ENCODE measurements around the gene HS3ST5.
"Not testable (repeated sequence)": the region's sequence is repeated elsewhere in the genome, so short reads cannot be mapped to it uniquely, and the experiment has no call there.

The HS3ST5 gene

GRCh38 chr6:114017146-114017545 is 325.7 kb downstream of the HS3ST5 start:
- not testable (repeated sequence) for H3K4me1 ChIP-seq (ENCODE audit: control insufficient read depth, insufficient read depth, low read length); H3K27ac ChIP-seq (ENCODE audit: low read depth, low read length); H3K9me3 ChIP-seq (ENCODE audit: control insufficient read depth, insufficient read depth, low read length); H3K27me3 ChIP-seq (ENCODE audit: control insufficient read depth, insufficient read depth, low read length); H3K36me3 ChIP-seq (ENCODE audit: control insufficient read depth, insufficient read depth, low read length); H3K9ac ChIP-seq (ENCODE audit: low read depth, low read length); H3K4me3 ChIP-seq (ENCODE audit: low read depth, low read length)

GRCh38 chr6:114014106-114014505 is 328.7 kb downstream of the HS3ST5 start:
- H3K4me1 ChIP-seq (ENCODE audit: control insufficient read depth, insufficient read depth, low read length), result peaks cover 24% of the 10 kb centered on the region
- not testable (repeated sequence) for H3K27ac ChIP-seq (ENCODE audit: low read depth, low read length); H3K9me3 ChIP-seq (ENCODE audit: control insufficient read depth, insufficient read depth, low read length); H3K9ac ChIP-seq (ENCODE audit: low read depth, low read length); H3K36me3 ChIP-seq (ENCODE audit: control insufficient read depth, insufficient read depth, low read length); H3K4me3 ChIP-seq (ENCODE audit: low read depth, low read length); H3K27me3 ChIP-seq (ENCODE audit: control insufficient read depth, insufficient read depth, low read length)

GRCh38 chr6:114011486-114011885 is 331.3 kb downstream of the HS3ST5 start:
- H3K9me3 ChIP-seq (ENCODE audit: control insufficient read depth, insufficient read depth, low read length); H3K9ac ChIP-seq (ENCODE audit: low read depth, low read length); H3K4me3 ChIP-seq (ENCODE audit: low read depth, low read length); H3K27me3 ChIP-seq (ENCODE audit: control insufficient read depth, insufficient read depth, low read length); H3K36me3 ChIP-seq (ENCODE audit: control insufficient read depth, insufficient read depth, low read length): not testable (repeated sequence)
- Histone ChIP-seq H3K27ac (ENCODE audit: low read depth, low read length) (peak overlapping the region; percentile 76), H3K4me1 (ENCODE audit: control insufficient read depth, insufficient read depth, low read length) (peaks cover 48% of the 10 kb centered on the region)

- H3K4me1 ChIP-seq (ENCODE audit: control insufficient read depth, insufficient read depth, low read length), result peaks cover 48% of the 10 kb centered on the region
- no peaks in the 10 kb centered on the region for H3K36me3 ChIP-seq (ENCODE audit: control insufficient read depth, insufficient read depth, low read length)
- H3K9me3 ChIP-seq (ENCODE audit: control insufficient read depth, insufficient read depth, low read length), result no peaks in the 10 kb centered on the region
- peak overlapping the region; percentile 76 for H3K27ac ChIP-seq (ENCODE audit: low read depth, low read length)
- H3K27me3 ChIP-seq (ENCODE audit: control insufficient read depth, insufficient read depth, low read length), result no peaks in the 10 kb centered on the region
- no peak overlapping the region for H3K9ac ChIP-seq (ENCODE audit: low read depth, low read length)
- no peak overlapping the region for H3K4me3 ChIP-seq (ENCODE audit: low read depth, low read length)
Measured at GRCh38 chr6:114010540-114010939, 332.3 kb downstream of the HS3ST5 start.

GRCh38 chr6:114009192-114009591 is 333.6 kb downstream of the HS3ST5 start:
- no peaks in the 10 kb centered on the region for H3K36me3 ChIP-seq (ENCODE audit: control insufficient read depth, insufficient read depth, low read length)
- H3K4me3 ChIP-seq (ENCODE audit: low read depth, low read length), result peak overlapping the region; percentile 5; the same call in 1 of the 2 replicates
- no peaks in the 10 kb centered on the region for H3K27me3 ChIP-seq (ENCODE audit: control insufficient read depth, insufficient read depth, low read length)
- no peaks in the 10 kb centered on the region for H3K9me3 ChIP-seq (ENCODE audit: control insufficient read depth, insufficient read depth, low read length)
- H3K27ac ChIP-seq (ENCODE audit: low read depth, low read length), result peak overlapping the region; percentile 60
- no peak overlapping the region for H3K9ac ChIP-seq (ENCODE audit: low read depth, low read length)
- peaks cover 48% of the 10 kb centered on the region for H3K4me1 ChIP-seq (ENCODE audit: control insufficient read depth, insufficient read depth, low read length)

GRCh38 chr6:114008331-114008730 is 334.5 kb downstream of the HS3ST5 start:
- Histone ChIP-seq H3K27me3 (ENCODE audit: control insufficient read depth, insufficient read depth, low read length) (no peaks in the 10 kb centered on the region), H3K4me1 (ENCODE audit: control insufficient read depth, insufficient read depth, low read length) (peaks cover 48% of the 10 kb centered on the region)

GRCh38 chr6:114007516-114007915 is 335.3 kb downstream of the HS3ST5 start:
- no peak overlapping the region for H3K9ac ChIP-seq (ENCODE audit: low read depth, low read length)
- no peaks in the 10 kb centered on the region for H3K9me3 ChIP-seq (ENCODE audit: control insufficient read depth, insufficient read depth, low read length)
- H3K4me1 ChIP-seq (ENCODE audit: control insufficient read depth, insufficient read depth, low read length), result peaks cover 50% of the 10 kb centered on the region
- H3K27ac ChIP-seq (ENCODE audit: low read depth, low read length), result peak overlapping the region; percentile 52
- H3K4me3 ChIP-seq (ENCODE audit: low read depth, low read length), result no peak overlapping the region
- H3K27me3 ChIP-seq (ENCODE audit: control insufficient read depth, insufficient read depth, low read length), result no peaks in the 10 kb centered on the region
- no peaks in the 10 kb centered on the region for H3K36me3 ChIP-seq (ENCODE audit: control insufficient read depth, insufficient read depth, low read length)

More at GRCh38 chr6:114008331-114008730, 334.5 kb downstream of the HS3ST5 start:
- no peaks in the 10 kb centered on the region for H3K9me3 ChIP-seq (ENCODE audit: control insufficient read depth, insufficient read depth, low read length)
- no peak overlapping the region for H3K27ac ChIP-seq (ENCODE audit: low read depth, low read length)
- no peaks in the 10 kb centered on the region for H3K36me3 ChIP-seq (ENCODE audit: control insufficient read depth, insufficient read depth, low read length)
- H3K4me3 ChIP-seq (ENCODE audit: low read depth, low read length), result no peak overlapping the region
- no peak overlapping the region for H3K9ac ChIP-seq (ENCODE audit: low read depth, low read length)

Measured in HUES48 (cell line).